Effector CD8-positive, alpha-beta T cell (primary cell): ENCODE data around the gene GTF2F1.
"Not testable (repeated sequence)": the region's sequence is repeated elsewhere in the genome, so short reads cannot be mapped to it uniquely, and the experiment has no call there.

ENCODE experiments used
- DNase-seq: peaks from one replicate; lab custom pipeline; 2025; lab: John Stamatoyannopoulos, UW

GTF2F1 gene

DNA sequence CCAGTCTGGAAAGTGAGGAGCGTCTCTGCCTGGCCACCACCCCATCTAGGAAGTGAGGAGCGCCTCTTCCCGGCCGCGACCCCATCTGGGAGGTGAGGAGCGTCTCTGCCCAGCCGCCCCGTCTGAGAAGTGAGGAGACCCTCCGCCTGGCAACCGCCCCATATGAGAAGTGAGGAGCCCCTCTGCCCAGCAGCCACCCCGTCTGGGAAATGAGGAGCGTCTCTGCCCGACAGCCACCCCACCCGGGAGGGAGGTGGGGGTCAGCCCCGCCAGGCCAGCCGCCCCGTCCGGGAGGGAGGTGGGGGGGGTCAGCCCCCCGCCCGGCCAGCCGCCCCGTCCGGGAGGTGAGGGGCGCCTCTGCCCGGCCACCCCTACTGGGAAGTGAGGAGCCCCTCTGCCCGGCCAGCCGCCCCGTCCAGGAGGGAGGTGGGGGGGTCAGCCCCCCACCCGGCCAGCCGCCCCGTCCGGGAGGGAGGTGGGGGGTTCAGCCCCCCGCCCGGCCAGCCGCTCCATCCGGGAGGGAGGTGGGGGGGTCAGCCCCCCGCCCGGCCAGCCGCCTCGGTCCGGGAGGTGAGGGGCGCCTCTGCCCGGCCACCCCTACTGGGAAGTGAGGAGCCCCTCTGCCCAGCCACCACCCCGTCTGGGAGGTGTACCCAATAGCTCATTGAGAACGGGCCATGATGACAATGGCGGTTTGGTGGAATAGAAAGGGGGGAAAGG is 37.5 kb downstream of the GTF2F1 start:
- DNase-seq, result not testable (repeated sequence)

DNA sequence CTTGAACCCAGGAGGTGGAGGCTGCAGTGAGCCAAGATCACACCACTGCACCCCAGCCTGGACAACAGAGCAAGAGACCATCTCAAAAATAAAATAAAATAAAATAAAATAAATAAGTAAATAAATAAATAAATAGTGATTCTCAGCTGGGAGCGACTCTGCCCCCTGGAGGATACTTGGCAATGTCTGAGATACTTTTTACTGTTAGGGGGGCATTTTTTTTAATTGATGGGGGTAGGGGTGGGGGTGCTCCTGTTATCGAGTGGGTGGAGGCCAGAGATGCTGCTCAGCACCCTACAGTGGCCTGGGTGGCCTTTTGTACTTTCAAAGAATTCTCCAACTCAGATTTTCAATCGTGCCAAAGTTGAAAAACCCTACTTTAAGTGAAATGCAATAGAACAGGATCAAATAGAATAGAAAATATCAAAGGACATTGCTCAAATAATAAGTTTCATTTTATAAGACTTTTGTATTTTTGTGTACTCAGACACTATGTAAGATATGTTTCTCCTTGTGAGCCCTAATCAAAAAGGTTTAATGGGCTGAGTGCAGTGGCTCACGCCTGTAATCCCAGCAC is 38.8 kb downstream of the GTF2F1 start:
- DNase-seq, result no peak

DNA sequence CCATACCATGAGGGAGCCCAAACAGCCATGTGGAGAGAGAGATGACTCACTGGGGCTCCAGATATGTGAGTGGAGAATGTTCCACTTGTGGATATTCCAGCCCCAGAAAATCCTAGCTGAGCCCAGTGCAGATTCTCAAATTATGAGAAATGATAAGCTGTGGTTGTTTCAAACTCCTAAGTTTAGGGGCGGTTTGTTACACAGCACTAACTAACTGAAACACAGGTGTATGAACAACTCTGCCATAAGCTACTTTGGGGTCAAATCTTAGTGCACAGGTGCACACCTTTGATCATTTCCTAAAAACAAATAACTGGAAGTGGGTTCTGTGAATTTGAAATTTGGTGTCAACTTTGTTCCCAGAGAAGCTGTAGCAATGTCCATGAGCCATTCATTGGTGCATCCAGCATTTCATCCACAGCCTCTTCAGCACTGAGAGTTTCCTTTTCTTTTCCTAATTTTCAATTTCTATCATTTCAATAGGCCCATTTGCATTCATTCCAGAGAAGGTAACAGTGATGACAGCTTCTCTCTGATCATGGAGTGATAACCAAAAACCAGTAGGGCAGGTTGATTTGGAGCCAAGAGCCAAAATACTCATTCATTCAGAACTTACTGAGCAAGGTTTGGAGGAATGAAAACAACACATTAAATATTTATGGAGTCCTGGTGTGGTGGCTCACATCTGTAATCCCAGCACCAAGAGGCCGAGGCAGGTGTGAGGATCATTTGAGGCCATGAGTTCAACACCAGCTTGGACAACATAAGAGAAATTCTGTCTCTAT is 40.4 kb downstream of the GTF2F1 start:
- DNase-seq, result no peak

DNA sequence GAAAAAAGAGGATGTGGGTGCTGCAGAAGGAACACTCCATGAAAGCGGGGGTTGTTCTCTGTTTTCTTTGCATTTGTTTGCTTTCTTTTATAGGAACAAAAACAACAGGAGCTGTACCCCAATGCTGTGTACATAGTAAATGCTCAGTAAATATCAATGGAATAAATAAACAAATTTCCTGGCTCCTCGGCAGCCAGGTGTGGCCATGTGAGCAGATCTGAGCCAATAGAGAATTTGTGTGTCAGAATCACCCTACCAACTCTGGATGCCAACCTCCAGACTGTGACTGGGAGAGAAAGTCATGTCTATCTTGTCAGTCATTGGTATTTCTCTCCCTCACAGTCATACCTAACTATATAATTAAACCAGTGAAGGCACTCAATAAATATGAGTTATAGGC is 42.3 kb downstream of the GTF2F1 start:
- DNase-seq, result no peak

DNA sequence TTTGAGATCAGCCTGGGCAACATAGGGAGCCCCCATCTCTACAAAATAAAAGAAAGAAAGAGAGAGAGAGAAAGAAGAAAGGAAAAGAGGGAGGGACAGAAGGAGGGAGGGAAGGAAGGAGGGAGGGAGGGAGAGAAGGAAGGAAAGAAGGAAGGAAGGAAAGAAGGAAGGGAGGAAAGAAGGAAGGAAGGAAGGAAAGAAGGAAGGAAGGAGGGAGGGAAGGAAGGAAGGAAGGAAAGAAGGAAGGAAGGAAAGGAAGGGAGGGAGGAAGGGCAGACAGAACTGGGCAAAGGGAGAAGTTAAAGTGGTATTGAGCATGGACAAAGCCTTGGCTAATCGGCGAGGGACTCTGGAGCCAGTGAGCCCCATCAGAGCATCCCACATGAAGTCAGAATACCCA is 43.7 kb downstream of the GTF2F1 start:
- DNase-seq, result not testable (repeated sequence)

DNA sequence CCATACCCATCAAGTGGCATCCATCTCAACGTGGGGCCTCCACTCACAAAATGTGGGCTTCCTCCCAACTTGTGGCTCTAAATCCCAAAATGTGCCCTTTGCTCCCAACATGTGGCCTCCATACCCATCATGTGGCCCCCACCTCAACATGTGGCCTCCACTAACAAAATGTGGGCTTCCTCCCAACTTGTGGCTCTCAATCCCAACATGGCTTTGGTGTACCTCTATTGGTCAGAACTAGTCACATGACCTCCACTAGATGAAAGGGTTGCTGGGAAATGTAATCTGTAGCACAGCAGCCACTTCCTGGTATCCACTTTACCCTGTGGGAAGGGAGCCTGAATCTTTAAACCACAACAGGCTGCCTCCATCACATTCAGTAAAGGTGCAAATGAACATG is 49.5 kb downstream of the GTF2F1 start:
- no peak for DNase-seq

GRCh38 chr19:6340493-6341201 is 52.3 kb downstream of the GTF2F1 start:
- no peak for DNase-seq

GRCh38 chr19:6334490-6335285 is 58.3 kb downstream of the GTF2F1 start:
- DNase-seq, result no peak

DNA sequence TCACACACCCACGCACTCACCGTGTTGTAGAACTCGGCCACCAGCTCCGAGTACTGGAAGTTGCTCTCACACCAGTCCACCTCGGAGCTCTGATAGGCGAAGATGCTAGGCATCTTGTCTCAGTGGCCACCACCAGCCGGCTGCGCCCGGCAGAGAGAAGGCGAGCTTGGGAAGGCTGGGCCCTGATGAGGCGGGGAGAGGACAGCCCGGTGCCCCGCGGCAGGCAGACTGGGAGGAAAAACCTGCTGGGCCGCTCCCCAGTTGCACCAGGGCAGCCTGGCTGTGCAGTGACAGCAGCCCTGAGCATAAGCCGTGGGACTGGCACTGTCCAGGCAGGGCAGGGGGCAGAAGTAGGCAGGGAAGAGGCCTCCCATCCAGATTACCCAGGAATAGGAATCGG is 59.5 kb downstream of the GTF2F1 start, which contains the start of gene ACER1:
ACER1 (minus strand) TSS at position 174 of the 400 bp plus-strand sequence; CDS start at position 113, 61 bp downstream.
- DNase-seq, result no peak
